HG02763 (cell line): ENCODE results near the gene PLD5.
"Not testable (repeated sequence)": the region's sequence is repeated elsewhere in the genome, so short reads cannot be mapped to it uniquely, and the experiment has no call there.

ENCODE experiments used
- ATAC-seq: cut with Tn5 transposase; IDR thresholded peaks from one replicate; pipeline ENCODE4 v1.9.1; 2021; ENCODE audit warnings: mild to moderate bottlenecking, moderate library complexity; ENCODE audit not compliant: unreplicated experiment

PLD5 gene

DNA sequence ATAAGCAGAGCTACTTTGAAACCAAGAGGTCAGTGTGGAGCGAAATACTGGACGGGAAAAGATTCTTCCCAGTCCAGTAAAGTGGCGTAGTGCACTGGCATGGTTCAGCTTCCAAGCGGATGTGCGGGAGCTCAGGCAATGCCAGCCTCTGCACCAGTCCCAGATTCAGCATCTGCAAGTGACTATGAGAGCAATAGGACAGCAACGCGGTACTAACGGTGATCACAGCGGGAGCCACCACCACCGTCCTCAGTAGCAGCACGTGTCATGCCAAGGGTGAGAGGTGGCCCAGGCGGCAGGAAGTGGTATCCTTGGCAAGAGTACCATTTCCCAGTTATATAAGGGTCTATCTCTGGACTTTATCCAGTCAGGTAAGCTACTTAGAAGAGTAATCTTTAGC is 17.8 kb downstream of the PLD5 start:
- ATAC-seq, result no peak

DNA sequence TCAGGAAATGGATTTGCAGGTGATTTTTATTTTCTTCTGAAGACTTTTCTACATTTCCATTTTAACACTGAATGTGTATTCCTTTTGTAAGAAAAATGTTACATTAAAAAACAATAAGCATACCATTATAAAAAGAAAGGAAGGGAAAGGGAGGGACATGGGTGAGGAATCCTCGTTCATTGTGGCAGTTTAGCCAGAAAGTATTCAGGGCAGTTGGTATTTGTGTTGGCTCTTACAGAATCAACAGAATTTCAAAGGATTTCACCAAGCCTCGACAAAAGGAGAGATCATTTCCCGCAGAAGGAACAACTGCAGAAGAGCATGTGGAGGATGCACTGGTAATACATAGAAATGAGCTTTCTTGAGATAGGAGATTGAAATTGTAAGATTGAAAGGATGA is 35.0 kb downstream of the PLD5 start:
- no peak for ATAC-seq

DNA sequence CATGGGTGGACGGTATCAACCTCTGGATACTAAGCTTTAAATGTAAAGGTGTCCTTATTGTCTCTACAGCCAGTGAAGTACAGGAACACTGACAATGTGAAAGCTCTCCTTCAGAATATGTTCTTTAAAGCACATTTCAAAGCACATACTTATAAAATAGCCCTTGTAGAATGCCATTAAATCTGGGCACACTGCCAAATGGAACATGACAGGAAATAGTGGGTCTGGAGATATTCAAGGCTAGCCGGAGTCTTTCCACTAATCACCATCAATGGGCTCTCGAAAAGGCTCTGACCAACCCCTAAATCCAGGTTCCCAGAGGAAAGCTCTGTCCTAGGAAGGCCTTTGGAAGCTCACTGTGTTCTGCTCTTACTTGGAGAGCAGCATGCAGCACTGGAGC is 46.6 kb downstream of the PLD5 start:
- ATAC-seq, result no peak

DNA sequence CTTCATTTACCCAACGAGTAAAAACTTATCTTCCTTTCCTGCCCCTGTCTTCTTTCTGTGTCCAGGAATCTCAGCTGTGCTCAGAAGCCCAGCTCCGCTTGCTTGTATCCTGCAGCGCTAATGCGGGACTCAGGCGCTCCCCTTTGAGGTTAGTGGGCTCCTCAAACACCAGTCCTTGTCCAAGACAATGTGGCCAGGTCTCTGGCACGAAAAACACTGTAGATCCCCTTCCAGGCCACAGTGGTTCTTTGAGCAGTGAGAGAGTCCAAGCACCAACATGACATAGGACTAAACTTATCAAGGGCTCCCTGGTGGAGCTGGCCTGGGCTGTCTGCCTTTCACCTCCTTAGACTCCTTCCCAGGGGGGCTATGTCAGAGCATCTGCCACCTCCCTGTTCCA is 53.7 kb downstream of the PLD5 start:
- no peak for ATAC-seq

DNA sequence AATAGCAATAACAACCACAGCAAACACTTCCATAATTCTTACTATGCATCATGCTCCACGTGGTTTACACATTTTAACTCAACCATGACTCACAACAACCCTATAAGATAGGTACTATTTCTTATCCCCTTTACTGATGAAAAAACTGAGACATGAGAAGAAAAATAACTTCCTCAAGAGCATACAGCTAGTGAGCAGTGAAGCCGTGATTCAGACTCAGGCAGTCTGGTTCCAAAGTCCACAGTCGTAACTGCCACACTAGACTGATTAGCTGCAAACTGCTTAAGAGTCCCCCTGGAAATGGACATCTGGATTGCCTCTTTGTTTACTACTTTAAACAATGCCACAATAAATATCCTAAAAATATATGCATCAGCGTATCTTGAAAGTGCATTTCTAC is 55.7 kb downstream of the PLD5 start:
- ATAC-seq, result no peak

DNA sequence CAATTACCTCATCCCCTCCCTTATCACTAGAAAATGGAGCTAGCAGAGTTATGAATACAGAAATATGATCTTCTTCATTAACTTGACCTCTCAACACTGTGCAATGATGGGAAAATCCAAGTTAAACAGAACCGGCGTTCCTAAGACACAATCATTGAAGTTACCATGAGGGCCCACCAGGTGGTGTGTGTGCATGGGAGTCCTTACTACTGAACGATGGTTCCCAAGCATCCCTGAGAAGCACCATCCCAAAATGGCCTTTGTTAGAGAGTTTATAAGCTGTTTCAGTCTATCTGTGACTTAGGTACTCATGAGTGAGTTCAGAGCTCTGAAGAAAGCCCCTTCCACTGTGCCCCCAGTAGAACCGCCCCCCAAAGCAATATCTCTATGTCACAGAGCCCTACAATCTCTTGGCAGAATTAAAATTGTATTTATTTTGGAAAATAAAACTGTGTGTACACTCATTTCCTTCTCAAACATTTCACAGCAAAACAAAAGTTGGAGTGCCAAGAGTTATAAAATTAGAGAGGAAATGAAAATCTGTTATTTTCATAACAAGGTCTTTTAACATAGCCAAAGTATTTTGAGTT is 56.8 kb downstream of the PLD5 start:
- peak; percentile 64 for ATAC-seq

DNA sequence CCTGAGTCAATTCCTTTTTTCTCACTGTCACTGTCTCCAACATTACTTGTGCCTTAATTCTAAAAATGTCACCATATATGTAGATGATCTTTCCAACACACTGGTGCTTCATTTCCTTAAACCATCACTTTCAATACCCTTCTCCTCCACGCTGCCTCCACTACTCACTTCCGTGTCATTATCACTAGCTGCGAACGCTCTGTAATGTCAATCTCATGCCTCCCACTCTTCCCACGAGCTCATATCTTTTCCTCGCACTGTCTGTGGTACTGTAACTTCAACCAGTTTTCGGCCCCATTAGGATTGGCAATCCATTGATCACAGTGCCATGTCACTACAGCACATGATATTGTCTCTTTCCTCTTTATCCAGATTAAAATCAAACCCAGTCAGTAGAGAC is 61.6 kb downstream of the PLD5 start:
- no peak for ATAC-seq

DNA sequence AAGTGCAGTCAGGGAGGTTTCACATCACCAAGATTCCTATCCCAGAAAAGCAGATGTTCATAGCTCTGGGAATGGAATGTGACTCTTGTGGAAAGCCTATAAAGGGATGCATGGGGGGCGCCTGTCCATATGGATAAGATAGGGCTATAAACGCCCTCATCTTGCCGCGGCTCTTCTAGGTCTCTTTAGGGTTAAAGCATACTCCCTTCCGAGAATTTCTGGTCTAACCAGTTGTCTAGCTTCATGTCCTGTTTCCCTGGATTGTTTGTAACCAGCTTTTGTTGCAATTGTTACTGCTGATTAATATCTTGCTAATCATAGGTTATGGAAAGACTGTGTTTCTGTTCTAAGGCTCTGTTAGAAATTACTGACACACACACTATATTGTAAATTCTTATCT is 64.8 kb downstream of the PLD5 start:
- ATAC-seq, result not testable (repeated sequence)

DNA sequence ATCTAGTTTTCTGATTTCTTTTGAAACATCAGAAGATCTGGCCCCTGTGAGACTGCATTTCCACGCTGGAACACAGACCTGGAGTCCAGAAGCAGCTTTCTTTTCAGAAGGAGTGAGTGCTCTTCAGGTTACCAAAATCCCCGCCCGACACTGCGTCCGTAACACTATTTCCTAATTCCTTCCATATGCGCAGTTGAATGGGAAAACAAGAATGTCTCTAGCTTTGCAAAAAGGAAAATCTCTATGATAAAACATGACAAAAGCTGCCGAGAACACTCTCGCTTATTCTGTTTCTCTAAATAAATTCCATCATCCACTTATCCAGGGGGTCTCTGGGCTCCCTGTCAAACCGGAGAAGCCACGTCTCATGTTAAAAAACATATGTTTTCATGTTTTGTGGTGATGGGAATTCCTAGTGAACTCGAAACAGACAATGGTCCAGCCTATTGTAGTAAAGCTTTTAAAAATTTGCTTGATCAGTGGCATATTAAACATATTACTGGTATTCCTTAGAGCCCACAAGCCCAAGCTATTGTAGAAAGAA is 67.7 kb downstream of the PLD5 start:
- ATAC-seq, result no peak

DNA sequence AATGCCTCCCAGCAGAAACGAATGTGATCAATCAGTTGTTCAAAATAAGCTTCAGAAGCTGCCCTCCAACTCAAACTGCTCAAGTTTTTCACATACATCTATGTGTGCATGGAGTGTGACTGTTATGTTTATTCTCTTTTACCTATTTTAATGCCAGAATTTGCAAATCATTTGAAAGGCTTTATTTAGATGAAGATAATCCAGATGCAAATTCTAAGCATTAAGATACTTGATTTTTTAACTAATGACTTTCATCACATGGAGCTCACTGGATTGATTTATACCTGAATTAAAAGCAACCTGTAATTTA is 69.5 kb downstream of the PLD5 start:
- no peak for ATAC-seq

DNA sequence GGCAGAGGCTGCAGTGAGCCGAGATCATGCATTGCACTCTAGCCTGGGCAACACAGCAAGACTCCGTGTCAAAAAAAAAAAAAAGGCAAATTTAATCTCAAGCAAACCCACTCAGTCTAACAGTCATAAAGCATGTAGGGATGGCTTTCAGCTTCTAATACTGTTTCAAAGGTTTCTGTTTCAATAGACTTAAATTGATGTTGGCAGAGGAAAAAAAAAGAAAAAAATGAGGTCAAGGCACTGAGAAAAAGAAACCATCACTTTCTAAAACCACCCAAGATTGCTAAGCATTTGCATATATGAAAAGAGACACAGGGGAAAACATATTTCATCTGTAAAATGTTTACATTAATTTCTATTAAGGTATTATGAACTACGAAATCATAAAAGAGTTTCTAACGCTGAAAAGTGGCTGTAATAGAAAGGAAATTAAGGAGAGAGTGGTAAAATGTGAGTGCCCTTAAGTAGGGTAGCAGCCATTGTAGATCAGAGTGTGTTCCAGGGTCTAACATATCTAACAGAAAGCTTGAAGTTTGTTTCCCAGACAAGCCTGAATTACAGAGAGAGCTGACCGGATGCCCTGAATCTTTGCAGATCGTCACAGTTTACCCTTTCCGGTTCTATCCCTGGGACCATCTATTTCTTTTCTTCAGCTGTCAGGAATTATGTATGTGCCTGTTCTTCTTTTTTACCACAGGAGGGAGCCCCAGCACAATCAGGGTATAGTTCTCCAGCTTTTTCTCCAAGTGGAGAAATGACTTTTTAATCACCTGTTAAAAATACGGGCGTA is 70.0 kb downstream of the PLD5 start:
- ATAC-seq, result peak; percentile 60

DNA sequence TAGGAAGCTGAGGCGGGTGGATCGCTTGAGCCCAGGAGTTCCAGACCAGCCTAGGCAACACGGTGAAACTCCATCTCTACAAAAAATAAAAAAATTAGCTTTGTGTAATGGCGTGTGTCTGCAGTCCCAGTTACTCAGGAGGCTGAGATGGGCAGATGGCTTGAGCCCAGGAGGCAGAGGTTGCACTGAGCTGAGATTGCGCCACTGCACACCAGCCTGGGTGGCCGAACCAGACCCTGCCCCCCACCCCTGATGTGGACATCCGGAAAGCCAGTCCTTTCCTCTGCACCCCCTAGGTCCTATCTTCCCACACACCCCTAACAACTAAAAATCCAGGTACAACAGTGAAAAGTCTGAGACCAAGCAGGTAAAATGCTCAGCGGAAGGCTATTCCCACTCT is 71.9 kb downstream of the PLD5 start:
- no peak for ATAC-seq

DNA sequence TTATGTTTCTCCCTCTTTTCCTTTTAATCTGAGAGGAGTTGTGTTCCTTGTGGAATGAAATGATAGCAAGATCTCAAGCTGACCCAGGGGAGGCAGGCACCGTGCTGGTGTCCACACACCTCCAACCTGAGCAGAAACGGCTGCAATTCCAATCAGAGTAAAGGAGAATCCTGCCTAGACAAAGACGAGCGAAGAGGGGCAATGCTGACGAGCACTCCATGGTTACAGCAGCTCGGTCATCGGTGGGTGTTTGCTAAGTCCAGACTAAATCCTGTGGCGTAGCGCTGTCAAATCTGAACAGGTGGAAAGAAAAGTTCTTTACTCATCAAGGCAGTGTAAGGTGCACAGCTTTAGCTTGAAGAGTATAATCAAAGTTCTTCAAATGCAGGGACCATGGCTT is 74.8 kb downstream of the PLD5 start:
- no peak for ATAC-seq

DNA sequence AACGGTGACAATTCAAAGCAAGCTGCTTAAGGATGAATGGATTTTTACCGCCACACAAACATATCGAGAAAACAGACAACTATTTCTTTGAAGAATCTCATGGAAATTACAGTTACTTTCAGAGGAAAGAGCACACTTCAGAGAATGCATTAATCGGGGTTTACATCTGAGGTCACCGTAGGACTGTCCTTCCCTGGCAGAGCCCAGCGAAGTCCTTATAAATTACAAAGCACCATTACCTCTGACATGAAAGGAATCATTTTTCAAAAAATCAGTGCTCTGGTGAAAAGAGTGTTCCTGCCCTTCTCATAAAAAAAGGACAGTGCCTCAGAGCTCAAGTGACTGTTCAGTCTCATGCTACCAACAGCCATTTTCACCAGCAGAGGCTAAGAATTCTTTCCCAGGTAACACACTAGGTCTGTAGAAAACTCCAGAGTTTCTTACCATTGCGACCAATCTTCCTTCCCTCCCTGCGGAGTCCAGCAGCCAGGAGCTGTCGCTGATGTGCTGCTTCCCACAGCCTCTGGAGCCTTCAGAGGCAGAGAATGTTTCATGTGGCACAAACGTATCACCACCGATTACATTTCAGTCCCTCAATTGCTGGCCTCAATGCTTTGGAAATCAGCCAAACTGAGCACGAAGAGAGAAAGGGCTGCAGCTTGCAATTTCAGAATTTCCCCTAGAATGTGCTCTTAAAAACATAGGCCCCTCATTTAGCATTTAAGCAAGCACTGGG is 75.4 kb downstream of the PLD5 start:
- no peak for ATAC-seq

DNA sequence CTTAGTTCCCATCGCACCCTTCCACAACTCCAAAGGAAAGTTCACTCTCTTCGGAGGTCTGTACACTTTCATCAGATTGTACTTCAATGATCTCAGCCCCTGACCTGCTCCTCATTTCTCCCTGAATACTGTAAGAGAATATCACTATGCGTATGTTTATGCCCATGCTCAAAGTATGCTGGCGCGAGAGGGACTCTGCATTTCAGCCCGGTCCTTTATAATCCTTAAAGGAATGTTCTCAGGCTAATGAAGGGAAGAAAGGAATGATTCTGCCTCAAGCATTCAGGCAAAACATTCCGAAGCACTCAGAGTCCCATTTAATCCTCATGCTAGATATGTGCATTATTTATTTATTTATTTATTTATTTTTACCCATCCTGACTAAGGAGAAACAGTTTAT is 76.8 kb downstream of the PLD5 start:
- ATAC-seq, result no peak

DNA sequence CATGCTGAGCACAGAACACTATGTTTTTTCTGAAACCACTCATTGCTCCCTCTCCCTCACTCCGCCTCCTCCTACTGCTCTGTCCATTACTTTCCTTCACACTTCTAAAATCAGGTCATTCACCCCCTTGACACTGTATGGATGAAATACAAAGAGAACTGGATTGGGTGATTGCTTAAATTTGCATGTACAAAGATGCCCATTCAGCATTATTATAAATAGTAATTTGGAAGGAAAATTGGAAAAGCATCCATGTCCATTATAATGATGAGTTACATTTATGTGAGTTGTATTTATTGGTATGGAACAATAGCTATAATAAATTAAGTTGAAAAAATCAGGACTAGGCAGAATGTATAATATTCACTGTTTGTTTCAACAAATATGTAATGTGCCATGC is 83.7 kb downstream of the PLD5 start:
- ATAC-seq, result no peak

DNA sequence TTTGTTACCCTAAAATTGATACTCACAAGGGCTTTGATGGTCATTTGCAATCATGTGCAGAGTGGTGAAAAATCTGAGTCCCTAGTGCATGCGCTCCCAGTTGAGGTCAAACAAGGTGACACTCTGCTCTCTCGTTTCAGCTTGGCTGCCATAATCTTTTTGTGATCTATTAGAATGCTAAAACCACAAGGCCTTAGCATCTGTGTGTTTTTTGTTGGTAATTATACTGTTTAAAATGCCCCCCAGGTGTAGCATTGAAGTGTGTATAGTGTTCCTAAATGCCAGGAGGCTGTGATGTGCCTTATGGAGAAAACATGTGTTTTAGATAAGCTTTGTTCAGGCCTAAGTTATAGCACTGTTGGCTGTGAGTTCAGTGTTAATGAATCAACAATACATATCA is 89.3 kb downstream of the PLD5 start:
- no peak for ATAC-seq

DNA sequence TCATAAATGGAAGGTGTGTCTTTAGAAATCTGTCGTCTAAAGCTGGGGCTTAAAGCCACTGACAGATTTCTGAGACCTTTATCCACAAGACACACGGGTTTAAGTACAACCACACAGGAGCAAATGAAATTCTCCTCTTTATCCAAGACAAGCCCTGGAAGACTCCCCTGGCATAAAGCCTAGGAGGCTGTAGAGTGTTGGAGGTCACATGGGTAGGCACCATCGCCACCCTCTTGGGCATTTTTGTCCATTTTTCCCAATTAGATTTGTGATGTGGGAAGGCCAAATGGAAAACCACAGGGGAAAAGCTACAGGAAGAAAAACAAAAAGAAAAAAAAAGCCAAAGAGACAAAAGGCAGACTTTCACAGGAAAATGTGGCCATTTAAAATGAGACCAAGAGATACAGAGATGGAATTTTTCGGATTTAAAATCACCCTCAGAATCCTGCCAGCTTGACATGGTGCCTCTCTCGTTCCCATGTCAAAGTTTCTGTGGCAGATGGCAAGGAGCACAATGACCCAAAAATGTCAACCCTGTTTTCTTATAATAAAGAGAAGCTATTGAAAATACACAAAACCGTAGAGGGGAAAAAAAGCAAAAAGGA is 91.9 kb downstream of the PLD5 start:
- no peak for ATAC-seq

DNA sequence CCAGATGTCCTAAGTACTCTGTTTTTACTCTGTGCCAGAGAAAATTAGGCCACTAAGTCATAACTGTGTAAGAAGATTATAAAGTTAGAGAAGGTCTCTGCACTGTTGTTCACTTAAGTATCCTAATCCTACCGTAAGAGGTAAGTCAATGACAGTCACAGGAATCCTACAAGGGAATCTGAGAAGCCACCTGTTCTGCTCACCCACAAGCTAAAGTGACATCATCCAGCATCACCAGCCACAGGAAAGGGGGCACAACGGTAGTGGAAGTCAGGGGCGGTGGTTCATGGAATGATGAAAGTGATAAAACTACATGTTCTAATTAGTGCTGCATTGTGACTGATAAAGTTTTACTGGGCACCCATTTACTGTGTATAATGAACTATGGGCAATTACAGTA is 92.7 kb downstream of the PLD5 start:
- ATAC-seq, result no peak

DNA sequence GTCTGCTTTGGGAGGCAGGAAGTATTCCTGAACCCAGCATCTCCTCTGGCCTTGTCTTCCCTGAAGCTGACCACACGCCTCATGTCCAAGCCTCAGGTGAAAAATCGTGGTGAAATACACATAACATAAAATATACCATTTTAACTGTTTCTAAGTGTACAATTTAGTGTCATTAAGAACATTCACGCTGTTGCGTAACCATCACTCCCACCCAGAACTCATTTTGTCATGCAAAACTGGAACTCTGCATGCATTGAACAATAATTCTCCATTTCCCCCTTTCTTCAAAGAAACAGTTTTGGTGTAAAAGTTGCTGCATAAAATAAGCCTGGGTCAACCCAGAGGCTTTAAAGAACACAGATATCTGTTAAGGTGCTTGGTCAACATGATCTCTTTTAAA is 93.5 kb downstream of the PLD5 start:
- no peak for ATAC-seq

DNA sequence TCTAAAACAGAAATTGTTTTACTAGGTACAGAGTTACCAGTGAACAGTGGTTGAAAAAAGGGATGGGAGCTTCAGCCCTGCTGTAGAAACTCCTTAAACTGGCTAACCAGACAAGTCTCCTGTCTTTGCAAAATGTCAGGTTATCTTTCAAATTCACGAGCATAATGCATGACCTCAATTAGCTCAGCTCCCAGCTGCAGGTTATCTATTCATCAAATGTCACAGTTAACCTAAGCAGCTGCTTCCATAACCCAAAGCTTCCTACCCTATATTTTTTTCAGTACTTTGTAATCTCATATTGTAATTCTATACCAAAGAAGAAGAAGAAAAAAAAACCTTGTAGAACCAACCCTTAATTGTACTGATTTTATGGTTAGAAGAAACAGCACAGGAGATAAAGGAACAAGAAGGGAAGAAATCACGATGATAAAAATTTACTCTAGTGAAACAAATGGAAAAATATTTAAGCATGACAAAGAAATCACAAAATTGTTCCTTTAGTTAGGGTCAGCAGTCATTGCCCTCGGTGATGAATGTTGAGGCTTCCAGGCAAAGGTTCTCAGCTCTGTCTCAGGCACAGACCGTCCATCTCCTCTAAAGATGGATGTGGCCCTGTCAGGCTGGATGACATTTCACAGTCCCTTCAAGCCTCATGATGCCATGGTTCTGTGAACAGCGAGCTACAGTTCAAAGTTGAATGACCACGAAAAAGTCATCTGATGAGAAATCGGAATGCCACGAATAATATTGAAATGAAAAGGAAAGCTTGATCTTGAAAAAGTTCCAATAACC is 95.9 kb downstream of the PLD5 start:
- ATAC-seq, result no peak
